Suprapubic skin (tissue), 4 donors: ENCODE measurements around the gene AGPAT4. TPM values are rescaled to one million over a fixed set of nuclear protein-coding genes. Genes with fewer than 3 reads are reported as not detected.

ENCODE experiments used
- DNase-seq, 2 donors: peaks; one replicate each; pipeline ENCODE4 v3.0.0-alpha.2; 2019; ENCODE audit warnings: low spot score in 2 of 2
- H3K27ac ChIP-seq: fragments of 200-600 bp; sonication (generic); one replicate; pipeline ENCODE4 v1.5.1; 2019
- H3K27me3 ChIP-seq: fragments of 200-600 bp; sonication (generic); one replicate; pipeline ENCODE4 v1.5.1; 2019
- H3K36me3 ChIP-seq: fragments of 200-600 bp; sonication (generic); one replicate; pipeline ENCODE4 v1.5.1; 2019
- H3K4me1 ChIP-seq: fragments of 200-600 bp; sonication (generic); one replicate; pipeline ENCODE4 v1.5.1; 2019
- H3K4me3 ChIP-seq: fragments of 200-600 bp; sonication (generic); one replicate; pipeline ENCODE4 v1.5.1; 2019; ENCODE audit warnings: mild to moderate bottlenecking
- H3K9me3 ChIP-seq: fragments of 200-600 bp; sonication (generic); one replicate; pipeline ENCODE4 v1.5.1; 2019
- EP300 ChIP-seq: sonication (generic); formaldehyde crosslinking; IDR thresholded peaks from one replicate; pipeline ENCODE4 v1.6.1; 2017; ENCODE audit warnings: antibody characterized with exemption
- POLR2A ChIP-seq, 2 donors: fragments of 450-650 bp; IDR thresholded peaks; one replicate each; pipeline ENCODE4 v1.6.1; 2017; ENCODE audit warnings: antibody characterized with exemption in 2 of 2, mild to moderate bottlenecking in 2 of 2, moderate library complexity in 2 of 2
- POLR2AphosphoS5 ChIP-seq, 3 donors: sonication (generic); formaldehyde crosslinking; IDR thresholded peaks; one replicate each; pipeline ENCODE4 v1.6.1; 2017; ENCODE audit warnings: antibody characterized with exemption in 3 of 3
- WGBS: methylation state at CpG from one replicate; pipeline ENCODE4 v1.1.5; 2018; 5-methylcytosine and 5-hydroxymethylcytosine counted together
- total RNA-seq, 4 donors: library from RNA; depleted of rRNA; stranded (reverse); fragments of >200 nt; gene quantifications; one replicate each; pipeline ENCODE4 v1.1.0, GENCODE V29; 2016
- TF ChIP-seq, protein P1 (sequence below), 2 donors: fragments of 200-600 bp in 1 of 2; fragments of 450-650 bp in 1 of 2; sonication (generic) in 1 of 2; IDR thresholded peaks; one replicate each; pipeline ENCODE4 v1.5.1; 2016 to 2019; ENCODE audit warnings: antibody characterized with exemption in 2 of 2, mild to moderate bottlenecking in 1 of 2, moderate library complexity in 1 of 2

Gene AGPAT4
- total RNA-seq, 4 donors from 2014 or later, result 1.1 to 4.1 (median 2.9) TPM

DNA sequence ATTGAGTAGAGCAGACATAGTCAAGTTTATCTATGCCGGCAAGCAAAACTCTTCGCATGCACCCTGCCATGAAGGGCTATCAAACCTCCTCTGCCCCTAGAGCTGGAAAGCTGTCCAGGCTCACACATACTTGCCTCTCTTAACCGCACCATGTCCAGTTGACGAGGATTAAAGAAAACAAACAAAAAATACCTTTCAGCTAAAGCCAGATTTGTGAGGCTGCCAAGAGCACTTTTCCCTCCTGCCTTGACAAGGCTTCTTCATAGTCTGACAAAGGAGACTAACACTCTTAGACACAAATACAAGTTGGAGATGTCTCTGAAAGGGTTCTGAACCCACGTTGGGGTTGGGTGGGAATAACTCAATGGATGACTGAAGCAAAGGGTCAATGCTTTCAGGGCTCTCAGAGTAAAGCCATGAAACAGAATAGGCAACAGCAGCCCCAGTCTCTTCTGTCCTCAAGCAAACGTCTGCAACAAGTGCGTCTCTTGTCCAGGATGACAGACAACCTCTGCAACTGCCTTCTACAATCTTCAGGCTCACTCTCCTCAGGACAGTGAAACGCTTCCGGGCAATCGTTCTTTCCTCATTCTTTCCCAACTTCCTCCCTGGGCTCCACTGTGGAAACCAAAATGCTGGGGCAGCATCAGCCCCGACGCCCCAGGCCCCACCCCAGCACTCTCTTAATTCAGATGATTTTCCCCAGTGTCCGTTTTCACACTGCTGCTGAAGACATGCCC is 57.8 kb downstream of the AGPAT4 start:
- Histone ChIP-seq H3K27ac (no peak overlapping the region), H3K4me1 (no peaks in the 10 kb centered on the region), H3K4me3 (no peak overlapping the region), H3K27me3 (no peaks in the 10 kb centered on the region), H3K36me3 (no peaks in the 10 kb centered on the region), H3K9me3 (no peaks in the 10 kb centered on the region)
- TF ChIP-seq POLR2AphosphoS5 (IDR thresholded peaks at IDR 0.05) (no peak), POLR2A (IDR thresholded peaks at IDR 0.05) (no peak), EP300 (no peak)
- TF ChIP-seq, protein P1, sequence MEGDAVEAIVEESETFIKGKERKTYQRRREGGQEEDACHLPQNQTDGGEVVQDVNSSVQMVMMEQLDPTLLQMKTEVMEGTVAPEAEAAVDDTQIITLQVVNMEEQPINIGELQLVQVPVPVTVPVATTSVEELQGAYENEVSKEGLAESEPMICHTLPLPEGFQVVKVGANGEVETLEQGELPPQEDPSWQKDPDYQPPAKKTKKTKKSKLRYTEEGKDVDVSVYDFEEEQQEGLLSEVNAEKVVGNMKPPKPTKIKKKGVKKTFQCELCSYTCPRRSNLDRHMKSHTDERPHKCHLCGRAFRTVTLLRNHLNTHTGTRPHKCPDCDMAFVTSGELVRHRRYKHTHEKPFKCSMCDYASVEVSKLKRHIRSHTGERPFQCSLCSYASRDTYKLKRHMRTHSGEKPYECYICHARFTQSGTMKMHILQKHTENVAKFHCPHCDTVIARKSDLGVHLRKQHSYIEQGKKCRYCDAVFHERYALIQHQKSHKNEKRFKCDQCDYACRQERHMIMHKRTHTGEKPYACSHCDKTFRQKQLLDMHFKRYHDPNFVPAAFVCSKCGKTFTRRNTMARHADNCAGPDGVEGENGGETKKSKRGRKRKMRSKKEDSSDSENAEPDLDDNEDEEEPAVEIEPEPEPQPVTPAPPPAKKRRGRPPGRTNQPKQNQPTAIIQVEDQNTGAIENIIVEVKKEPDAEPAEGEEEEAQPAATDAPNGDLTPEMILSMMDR (IDR thresholded peaks at IDR 0.05), result no peak
- DNase-seq, result no peak
- WGBS, result 93% methylated on average over 13 of the region's 13 CpGs

- no peak overlapping the region for H3K4me3 ChIP-seq
- no peak for TF ChIP-seq EP300
- TF ChIP-seq POLR2A (IDR thresholded peaks at IDR 0.05), result no peak
- no peak for TF ChIP-seq POLR2AphosphoS5 (IDR thresholded peaks at IDR 0.05)
- TF ChIP-seq, protein P1 (IDR thresholded peaks at IDR 0.05), result no peak
- WGBS, result 89% methylated on average over 4 of the region's 4 CpGs
- no peaks in the 10 kb centered on the region for H3K4me1 ChIP-seq
- no peaks in the 10 kb centered on the region for H3K27me3 ChIP-seq
- H3K9me3 ChIP-seq, result no peaks in the 10 kb centered on the region
- H3K36me3 ChIP-seq, result no peaks in the 10 kb centered on the region
- no peak for DNase-seq
- H3K27ac ChIP-seq, result no peak overlapping the region
Observed at GRCh38 chr6:161215193-161215592, 58.7 kb downstream of the AGPAT4 start.

GRCh38 chr6:161214722-161215121 is 59.1 kb downstream of the AGPAT4 start:
- Histone ChIP-seq H3K4me1 (no peaks in the 10 kb centered on the region), H3K9me3 (no peaks in the 10 kb centered on the region), H3K4me3 (no peak overlapping the region), H3K36me3 (no peaks in the 10 kb centered on the region), H3K27me3 (no peaks in the 10 kb centered on the region), H3K27ac (no peak overlapping the region)
- no peak for DNase-seq
- TF ChIP-seq, protein P1 (IDR thresholded peaks at IDR 0.05), result no peak
- TF ChIP-seq POLR2AphosphoS5 (IDR thresholded peaks at IDR 0.05), result no peak
- no peak for TF ChIP-seq POLR2A (IDR thresholded peaks at IDR 0.05)
- TF ChIP-seq EP300, result no peak
- 94% methylated on average over 5 of the region's 5 CpGs for WGBS

DNA sequence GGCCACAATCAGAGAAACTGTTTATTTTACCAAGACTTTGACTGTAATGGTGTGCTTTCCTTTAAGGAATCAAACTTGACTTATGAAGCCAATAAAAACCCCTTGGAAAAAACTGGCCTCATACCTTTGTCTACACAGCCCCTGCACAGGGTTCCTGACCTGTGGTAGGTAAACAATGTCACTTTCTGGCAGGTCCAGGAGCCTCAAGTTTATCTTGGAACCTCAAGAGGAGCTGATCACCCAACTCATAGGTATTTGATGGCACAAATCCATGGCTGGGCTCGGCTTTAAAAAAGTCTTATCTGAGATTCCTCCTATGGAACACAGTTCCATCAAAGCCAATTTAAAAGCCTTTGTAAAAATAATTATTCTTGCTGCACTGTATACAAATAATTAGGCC is 61.0 kb downstream of the AGPAT4 start:
- H3K4me3 ChIP-seq, result no peak overlapping the region
- no peaks in the 10 kb centered on the region for H3K27me3 ChIP-seq
- WGBS, result 67% methylated on average over 1 of the region's 1 CpG
- TF ChIP-seq EP300, result no peak
- no peak for TF ChIP-seq POLR2A (IDR thresholded peaks at IDR 0.05)
- no peak for TF ChIP-seq POLR2AphosphoS5 (IDR thresholded peaks at IDR 0.05)
- TF ChIP-seq, protein P1 (IDR thresholded peaks at IDR 0.05), result no peak
- no peak overlapping the region for H3K27ac ChIP-seq
- no peak for DNase-seq
- no peaks in the 10 kb centered on the region for H3K9me3 ChIP-seq
- no peaks in the 10 kb centered on the region for H3K36me3 ChIP-seq
- H3K4me1 ChIP-seq, result no peaks in the 10 kb centered on the region

DNA sequence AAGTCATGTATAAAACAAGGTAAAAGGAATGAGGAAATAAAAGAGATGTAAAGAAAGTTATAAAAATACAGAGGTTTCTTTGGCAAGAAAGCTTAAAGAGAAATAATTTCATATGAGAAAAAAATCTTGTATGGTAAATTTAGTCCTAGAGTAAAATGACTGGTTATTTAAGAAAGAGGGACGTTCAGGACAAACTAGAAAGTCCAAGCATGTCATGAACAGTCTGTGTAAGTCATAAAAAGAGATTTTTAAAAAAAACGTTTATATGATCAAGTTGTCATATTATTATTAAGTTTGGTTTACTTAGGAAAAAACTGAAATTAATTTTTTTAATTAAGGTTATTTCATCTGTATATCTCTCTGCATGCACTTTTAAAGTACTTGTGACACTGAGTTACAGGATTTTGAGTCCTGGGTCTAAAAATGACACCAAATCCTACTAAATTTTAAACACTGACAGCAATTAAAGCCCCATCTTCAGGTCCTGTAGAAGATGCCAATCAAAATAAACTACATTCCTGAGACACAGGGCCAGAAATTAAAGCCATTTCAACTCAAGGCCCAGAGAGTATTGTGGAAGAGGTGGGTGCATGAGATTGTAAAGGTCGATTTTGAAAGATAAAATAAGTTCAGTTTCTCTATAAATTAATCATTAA is 62.4 kb downstream of the AGPAT4 start:
- no peak overlapping the region for H3K4me3 ChIP-seq
- TF ChIP-seq POLR2AphosphoS5 (IDR thresholded peaks at IDR 0.05), result no peak
- TF ChIP-seq EP300, result no peak
- TF ChIP-seq, protein P1 (IDR thresholded peaks at IDR 0.05), result no peak
- no peak for TF ChIP-seq POLR2A (IDR thresholded peaks at IDR 0.05)
- no peaks in the 10 kb centered on the region for H3K36me3 ChIP-seq
- H3K27ac ChIP-seq, result no peak overlapping the region
- no peaks in the 10 kb centered on the region for H3K27me3 ChIP-seq
- H3K9me3 ChIP-seq, result no peaks in the 10 kb centered on the region
- no peak for DNase-seq
- H3K4me1 ChIP-seq, result no peaks in the 10 kb centered on the region
- 82% methylated on average over 3 of the region's 3 CpGs for WGBS
